Stimulated activated memory B cell treated with anti-CD40 and anti-IgM and Interleukin-4, amounts not matched to agents 10 μg/mL and 1 μg/mL and 100 μg/mL, for 72 hours (primary cell): Measurements from ENCODE around the gene DHCR24.
"Not testable (repeated sequence)": the region's sequence is repeated elsewhere in the genome, so short reads cannot be mapped to it uniquely, and the experiment has no call there.

Experiments
- ATAC-seq: fragments of 150-1000 bp; cut with Tn5 transposase; 2 replicates; pipeline ENCODE4 v1.10.0; 2021
- H3K27ac Mint-ChIP-seq: one replicate; pipeline ENCODE4 v1.8.0; 2022; ENCODE audit warnings: mild to moderate bottlenecking, mixed read lengths
- H3K27me3 Mint-ChIP-seq: one replicate; pipeline ENCODE4 v1.8.0; 2022; ENCODE audit warnings: mixed read lengths
- H3K36me3 Mint-ChIP-seq: one replicate; pipeline ENCODE4 v1.8.0; 2022; ENCODE audit warnings: mixed read lengths
- H3K4me1 Mint-ChIP-seq: one replicate; pipeline ENCODE4 v1.8.0; 2022; ENCODE audit warnings: mixed read lengths
- H3K4me3 Mint-ChIP-seq: one replicate; pipeline ENCODE4 v1.8.0; 2022; ENCODE audit warnings: mild to moderate bottlenecking, moderate library complexity, mixed read lengths
- H3K9me3 Mint-ChIP-seq: one replicate; pipeline ENCODE4 v1.8.0; 2022; ENCODE audit warnings: mixed read lengths

The DHCR24 gene, protein sequence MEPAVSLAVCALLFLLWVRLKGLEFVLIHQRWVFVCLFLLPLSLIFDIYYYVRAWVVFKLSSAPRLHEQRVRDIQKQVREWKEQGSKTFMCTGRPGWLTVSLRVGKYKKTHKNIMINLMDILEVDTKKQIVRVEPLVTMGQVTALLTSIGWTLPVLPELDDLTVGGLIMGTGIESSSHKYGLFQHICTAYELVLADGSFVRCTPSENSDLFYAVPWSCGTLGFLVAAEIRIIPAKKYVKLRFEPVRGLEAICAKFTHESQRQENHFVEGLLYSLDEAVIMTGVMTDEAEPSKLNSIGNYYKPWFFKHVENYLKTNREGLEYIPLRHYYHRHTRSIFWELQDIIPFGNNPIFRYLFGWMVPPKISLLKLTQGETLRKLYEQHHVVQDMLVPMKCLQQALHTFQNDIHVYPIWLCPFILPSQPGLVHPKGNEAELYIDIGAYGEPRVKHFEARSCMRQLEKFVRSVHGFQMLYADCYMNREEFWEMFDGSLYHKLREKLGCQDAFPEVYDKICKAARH

GRCh38 chr1:54886724-54887664 is at the start of gene DHCR24:
Gene DHCR24, minus strand, starts transcription at chr1:54887195. Its CDS starts 76 bp downstream, at chr1:54887119.
- H3K4me1 Mint-ChIP-seq, result peaks cover 41% of the 10 kb centered on the region
- peak within 1 kb of the TSS; percentile 91 for H3K4me3 Mint-ChIP-seq
- H3K27ac Mint-ChIP-seq, result peak within 1 kb of the TSS; percentile 82
- peaks cover 5% of the 10 kb centered on the region for H3K27me3 Mint-ChIP-seq
- H3K36me3 Mint-ChIP-seq, result peaks cover 21% of the 10 kb centered on the region
- H3K9me3 Mint-ChIP-seq, result no peaks in the 10 kb centered on the region
- ATAC-seq, result peak; percentile 97

DNA sequence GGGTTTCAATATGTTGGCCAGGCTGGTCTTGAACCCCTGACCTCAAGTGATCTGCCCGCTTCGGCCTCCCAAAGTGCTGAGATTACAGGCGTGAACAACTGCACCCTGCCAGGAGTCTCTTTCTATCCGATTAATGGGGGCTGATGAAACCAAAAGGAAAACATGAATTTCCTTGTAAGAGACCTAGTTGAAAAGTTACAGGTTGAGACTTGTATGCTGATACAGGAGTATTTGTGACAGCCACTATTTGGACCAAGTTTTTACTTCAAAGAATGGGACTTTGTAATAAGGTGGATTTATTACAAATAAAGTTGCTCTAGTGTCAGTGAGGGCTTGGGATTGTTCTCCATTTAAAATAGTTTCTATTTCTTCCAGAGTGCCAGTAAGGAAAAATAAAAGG is 49.8 kb upstream of the DHCR24 start:
- H3K27ac Mint-ChIP-seq, result no peak overlapping the region
- no peaks in the 10 kb centered on the region for H3K36me3 Mint-ChIP-seq
- peaks cover 3% of the 10 kb centered on the region for H3K9me3 Mint-ChIP-seq
- no peaks in the 10 kb centered on the region for H3K4me1 Mint-ChIP-seq
- no peak overlapping the region for H3K4me3 Mint-ChIP-seq
- H3K27me3 Mint-ChIP-seq, result peaks cover 51% of the 10 kb centered on the region
- no peak for ATAC-seq

- no peak for ATAC-seq
- Mint-ChIP-seq H3K27me3 (peaks cover 53% of the 10 kb centered on the region), H3K4me1 (no peaks in the 10 kb centered on the region), H3K27ac (no peak overlapping the region), H3K36me3 (no peaks in the 10 kb centered on the region), H3K9me3 (peaks cover 3% of the 10 kb centered on the region), H3K4me3 (no peak overlapping the region)
These were observed 47.9 kb upstream of the DHCR24 start for GRCh38 chr1:54934869-54935268.

GRCh38 chr1:54934081-54934480 is 47.1 kb upstream of the DHCR24 start:
- not testable (repeated sequence) for ATAC-seq, H3K9me3 Mint-ChIP-seq, H3K4me1 Mint-ChIP-seq, H3K36me3 Mint-ChIP-seq, H3K4me3 Mint-ChIP-seq, H3K27ac Mint-ChIP-seq
- peaks cover 51% of the 10 kb centered on the region for H3K27me3 Mint-ChIP-seq

GRCh38 chr1:54931275-54931840 is 44.4 kb upstream of the DHCR24 start:
- H3K27me3 Mint-ChIP-seq, result peaks cover 39% of the 10 kb centered on the region
- H3K4me1 Mint-ChIP-seq, result no peaks in the 10 kb centered on the region
- peaks cover 3% of the 10 kb centered on the region for H3K9me3 Mint-ChIP-seq
- no peak for ATAC-seq
- H3K36me3 Mint-ChIP-seq, result no peaks in the 10 kb centered on the region
- H3K27ac Mint-ChIP-seq, result no peak overlapping the region
- H3K4me3 Mint-ChIP-seq, result no peak overlapping the region

- ATAC-seq, result no peak
These were observed 42.7 kb upstream of the DHCR24 start for GRCh38 chr1:54929700-54930099.

DNA sequence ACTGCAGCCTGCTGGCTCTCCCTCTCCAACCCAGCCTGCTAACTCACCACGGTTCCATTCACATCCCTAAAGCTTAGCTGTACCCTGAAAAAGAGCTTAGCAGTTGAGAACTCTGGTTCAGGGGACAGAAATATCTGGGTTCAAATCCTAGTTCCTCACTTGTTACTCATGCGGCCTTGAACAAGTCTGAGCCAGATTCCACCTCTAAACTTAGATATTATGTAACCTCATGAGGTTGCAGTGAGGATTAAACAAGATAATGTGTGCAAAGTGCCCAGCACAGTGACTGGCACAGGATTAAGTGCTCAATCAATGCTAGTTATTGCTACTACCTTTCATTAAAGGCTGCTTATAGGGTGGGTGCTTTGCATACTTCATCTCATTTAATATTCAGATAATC is 41.3 kb upstream of the DHCR24 start:
- Mint-ChIP-seq H3K27ac (no peak overlapping the region), H3K9me3 (no peaks in the 10 kb centered on the region), H3K4me1 (no peaks in the 10 kb centered on the region), H3K36me3 (no peaks in the 10 kb centered on the region), H3K27me3 (peaks cover 36% of the 10 kb centered on the region), H3K4me3 (no peak overlapping the region)
- ATAC-seq, result no peak

More at GRCh38 chr1:54929700-54930099, 42.7 kb upstream of the DHCR24 start:
- Mint-ChIP-seq H3K9me3 (peaks cover 3% of the 10 kb centered on the region), H3K4me3 (no peak overlapping the region), H3K4me1 (no peaks in the 10 kb centered on the region), H3K27ac (no peak overlapping the region), H3K36me3 (no peaks in the 10 kb centered on the region), H3K27me3 (peaks cover 34% of the 10 kb centered on the region)

DNA sequence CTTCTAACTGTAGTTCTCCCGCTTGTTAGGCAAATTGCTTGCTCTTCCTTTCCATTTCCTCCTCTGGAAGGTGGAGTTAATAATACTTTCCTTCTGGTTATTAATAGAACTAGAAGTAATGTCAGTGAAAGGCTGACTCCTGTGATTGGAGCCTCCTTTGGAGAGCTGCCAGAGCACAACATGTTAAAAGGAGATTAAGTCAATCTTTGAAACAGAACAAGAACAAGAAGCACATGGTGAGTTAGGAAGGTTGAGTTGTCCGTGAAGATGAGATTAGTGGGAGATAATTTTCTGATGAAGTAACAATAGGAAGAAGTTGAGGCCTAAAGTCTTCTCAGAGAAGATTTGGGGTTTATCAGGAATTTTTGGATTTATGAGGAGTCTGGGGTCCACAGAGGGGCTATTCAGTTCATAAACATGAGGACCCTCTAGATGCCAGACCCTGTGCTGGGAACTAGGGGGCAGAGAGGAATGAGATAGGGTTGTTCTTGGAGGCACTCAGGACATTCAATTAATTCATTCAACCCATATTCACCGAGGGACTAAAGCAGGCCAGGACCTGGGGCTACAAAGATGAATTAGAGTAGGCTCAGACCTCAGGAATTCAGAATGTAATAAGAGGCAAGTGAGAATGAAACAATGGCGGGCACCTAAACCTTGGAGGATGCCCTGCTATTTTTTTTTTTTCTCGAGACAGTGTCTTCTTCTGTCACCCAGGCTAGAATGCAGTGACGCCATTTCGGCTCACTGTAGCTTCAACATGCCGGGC is 40.7 kb upstream of the DHCR24 start:
- H3K4me1 Mint-ChIP-seq, result no peaks in the 10 kb centered on the region

DNA sequence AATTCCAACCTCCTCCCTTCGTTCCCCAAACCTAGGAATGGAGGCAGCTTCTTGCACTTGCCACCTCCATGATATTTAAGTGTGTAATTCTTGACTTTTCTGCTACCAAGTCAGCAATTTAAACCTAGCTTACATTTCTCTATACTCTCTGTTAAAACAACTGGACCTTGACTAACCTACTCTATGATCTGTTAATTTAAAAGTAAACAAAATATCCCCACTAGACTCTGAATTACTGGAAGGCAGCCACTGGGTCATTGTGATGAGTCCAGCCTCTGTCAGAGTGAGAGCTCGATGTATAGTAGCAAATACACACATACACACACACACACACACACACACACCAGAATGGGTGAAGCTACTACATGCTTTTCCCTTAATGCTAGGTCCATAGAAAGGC is 40.0 kb upstream of the DHCR24 start:
- H3K27me3 Mint-ChIP-seq, result peaks cover 39% of the 10 kb centered on the region
- no peaks in the 10 kb centered on the region for H3K4me1 Mint-ChIP-seq
- no peak overlapping the region for H3K4me3 Mint-ChIP-seq
- no peaks in the 10 kb centered on the region for H3K36me3 Mint-ChIP-seq
- ATAC-seq, result no peak
- no peak overlapping the region for H3K27ac Mint-ChIP-seq
- no peaks in the 10 kb centered on the region for H3K9me3 Mint-ChIP-seq

More for the DNA sequence above, 40.7 kb upstream of the DHCR24 start:
- ATAC-seq, result no peak
- Mint-ChIP-seq H3K27ac (no peak overlapping the region), H3K9me3 (no peaks in the 10 kb centered on the region), H3K36me3 (no peaks in the 10 kb centered on the region), H3K27me3 (peaks cover 39% of the 10 kb centered on the region), H3K4me3 (no peak overlapping the region)

GRCh38 chr1:54922921-54923421 is 36.0 kb upstream of the DHCR24 start:
- H3K9me3 Mint-ChIP-seq, result no peaks in the 10 kb centered on the region
- H3K27me3 Mint-ChIP-seq, result peaks cover 30% of the 10 kb centered on the region
- no peaks in the 10 kb centered on the region for H3K4me1 Mint-ChIP-seq
- no peak for ATAC-seq
- no peak overlapping the region for H3K27ac Mint-ChIP-seq
- no peaks in the 10 kb centered on the region for H3K36me3 Mint-ChIP-seq
- H3K4me3 Mint-ChIP-seq, result no peak overlapping the region

DNA sequence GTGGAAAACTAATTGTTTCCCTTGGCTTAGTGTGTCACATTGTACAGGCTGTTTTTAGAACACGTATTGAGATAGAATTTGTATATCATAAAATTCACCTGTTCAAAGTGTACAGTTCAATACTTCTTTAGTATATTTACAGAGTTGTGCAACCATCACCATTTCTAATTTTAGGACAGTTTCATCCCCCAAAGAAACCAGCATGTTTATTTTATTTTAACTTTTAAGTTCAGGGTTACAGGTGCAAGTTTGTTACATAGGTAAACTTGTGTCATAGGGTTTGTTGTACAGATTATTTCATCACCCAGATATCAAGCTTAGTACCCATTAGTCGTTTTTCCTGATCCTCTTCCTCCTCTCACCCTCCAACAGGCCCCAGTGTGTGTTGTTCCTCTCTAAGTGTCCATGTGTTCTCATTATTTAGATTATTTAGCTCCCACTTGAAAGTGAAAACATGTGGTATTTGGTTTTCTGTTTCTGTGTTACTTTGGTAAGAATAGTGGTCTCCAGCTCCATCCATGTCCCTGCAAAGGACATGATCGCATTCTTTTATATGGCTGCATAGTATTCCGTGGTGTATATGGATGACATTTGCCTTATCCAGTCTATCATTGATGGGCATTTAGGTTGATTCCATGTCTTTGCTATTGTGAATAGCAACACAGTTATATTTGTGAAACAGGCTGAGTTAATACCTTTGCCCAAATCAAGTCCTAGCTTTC is 35.2 kb upstream of the DHCR24 start:
- Mint-ChIP-seq H3K4me1 (no peaks in the 10 kb centered on the region), H3K27me3 (peaks cover 30% of the 10 kb centered on the region), H3K9me3 (no peaks in the 10 kb centered on the region), H3K36me3 (no peaks in the 10 kb centered on the region), H3K27ac (no peak overlapping the region), H3K4me3 (no peak overlapping the region)
- no peak for ATAC-seq

DNA sequence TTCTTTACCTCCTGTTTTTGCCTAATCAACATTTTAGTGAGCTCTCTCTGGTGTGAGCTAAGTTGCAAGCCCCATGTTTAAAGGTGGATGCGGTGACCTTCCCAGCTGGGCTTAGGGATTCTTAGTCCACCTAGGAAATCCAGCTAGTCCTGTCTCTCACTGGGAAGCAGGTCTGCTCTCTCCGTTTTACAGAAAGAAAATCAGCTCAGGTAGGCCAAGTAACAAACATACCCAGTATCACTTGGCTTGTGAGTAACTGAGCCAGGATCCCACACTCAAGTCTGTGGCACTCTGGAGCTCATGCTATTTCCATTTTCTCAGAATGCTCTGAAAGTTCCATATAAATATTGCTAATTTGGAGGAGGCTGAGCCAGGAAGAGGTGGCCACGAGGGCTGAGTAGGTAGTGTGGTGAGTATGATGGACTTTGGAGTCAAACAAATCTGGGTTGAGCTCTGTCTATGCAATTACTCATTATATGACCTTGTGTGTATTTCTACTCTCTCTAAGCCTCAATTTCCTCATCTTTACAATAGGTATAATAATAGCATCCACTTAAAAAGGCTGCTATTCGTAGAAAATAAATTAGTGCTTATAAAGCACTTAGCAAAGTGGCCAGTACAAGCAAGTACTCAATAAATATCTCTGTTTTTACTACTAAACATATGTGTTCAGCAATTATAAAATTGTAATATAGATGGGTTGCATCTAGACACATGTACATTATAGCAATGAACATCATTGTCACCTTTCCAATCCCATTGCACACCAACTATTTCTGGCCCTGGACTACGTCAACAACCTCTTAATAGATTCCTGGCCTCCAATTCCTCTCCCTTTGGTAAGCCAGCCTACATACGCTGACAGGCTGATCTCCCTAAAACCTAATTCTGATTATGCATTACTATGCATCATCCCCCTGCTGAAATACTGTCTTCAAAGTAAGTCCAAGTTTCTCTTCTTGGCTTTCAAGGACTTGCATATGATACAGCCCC is 32.7 kb upstream of the DHCR24 start:
- peaks cover 13% of the 10 kb centered on the region for H3K27me3 Mint-ChIP-seq
- ATAC-seq, result no peak
- no peaks in the 10 kb centered on the region for H3K4me1 Mint-ChIP-seq
- H3K36me3 Mint-ChIP-seq, result no peaks in the 10 kb centered on the region
- no peaks in the 10 kb centered on the region for H3K9me3 Mint-ChIP-seq
- H3K4me3 Mint-ChIP-seq, result no peak overlapping the region
- no peak overlapping the region for H3K27ac Mint-ChIP-seq

GRCh38 chr1:54911076-54911475 is 24.1 kb upstream of the DHCR24 start:
- H3K27me3 Mint-ChIP-seq, H3K9me3 Mint-ChIP-seq, H3K27ac Mint-ChIP-seq, H3K36me3 Mint-ChIP-seq, H3K4me1 Mint-ChIP-seq, H3K4me3 Mint-ChIP-seq, ATAC-seq: not testable (repeated sequence)
